B cell (primary cell): Measurements from ENCODE around the gene MYOM1. TPM values are rescaled to one million over a fixed set of nuclear protein-coding genes. Genes with fewer than 3 reads are reported as not detected.

Source experiments
- polyA plus RNA-seq: library from polyadenylated mRNA; depleted of rRNA; stranded (reverse); fragments of >200 nt; gene quantifications from 2 replicates; pipeline ENCODE4 v1.2.3, GENCODE V29; 2012
- small RNA-seq: library from RNA; depleted of rRNA; stranded (forward); fragments of <200 nt; gene quantifications from one replicate; pipeline ENCODE3, GENCODE V24; 2012; ENCODE audit warnings: low replicate concordance, low read depth; ENCODE audit not compliant: insufficient read length
- total RNA-seq, 2 donors: library from RNA; stranded (reverse); fragments of 120-200 nt in 1 of 2; gene quantifications; 1 replicate in 1 of 2; 2 replicates in 1 of 2; pipeline versions ENCODE4 v1.2.3 to v1.2.4, GENCODE V29; 2013 to 2022

Gene MYOM1
- total and polyA plus RNA-seq, 2 donors (not counting 1 experiment from before 2014, with no cell fraction given): 1.5 to 12.8 TPM

Small RNAs within 50 kb of the gene (small RNA-seq; reads per million reads assigned to genes)
- gene RF00156: not detected
- not detected for gene RNU7-25P

Other genes with a start within 250 kb of the MYOM1 start
- 31.0 and 32.9 TPM in 2 replicates for gene LPIN2, start 206.8 kb downstream of the MYOM1 start, total RNA-seq
- 8.0 and 11.4 TPM in 2 replicates for gene LPIN2, start 206.8 kb downstream of the MYOM1 start, polyA plus RNA-seq
- gene MYL12A, start 27.8 kb upstream of the MYOM1 start, total RNA-seq: 266 and 281 TPM in 2 replicates
- gene MYL12A, start 27.8 kb upstream of the MYOM1 start, polyA plus RNA-seq: 213 and 276 TPM in 2 replicates
- 124 and 127 TPM in 2 replicates for gene MYL12B, start 42.2 kb upstream of the MYOM1 start, total RNA-seq
- 94.0 and 139 TPM in 2 replicates for gene MYL12B, start 42.2 kb upstream of the MYOM1 start, polyA plus RNA-seq
- 131 and 140 TPM in 2 replicates for gene TGIF1, start 230.2 kb upstream of the MYOM1 start, total RNA-seq
- gene TGIF1, start 230.2 kb upstream of the MYOM1 start, polyA plus RNA-seq: 30.4 and 33.3 TPM in 2 replicates